Liver (tissue), 9 donors: ENCODE results near the gene GRAP. TPM values are rescaled to one million over a fixed set of nuclear protein-coding genes. Genes with fewer than 3 reads are reported as not detected.

Source experiments
- DNase-seq: peaks from one replicate; pipeline ENCODE4 v3.0.0-alpha.2; 2017; ENCODE audit warnings: low spot score
- H3K27ac ChIP-seq, 2 donors: one replicate each; pipeline ENCODE4 v1.7.0; 2013; ENCODE audit warnings: inconsistent platforms in 2 of 2, low read length in 2 of 2, control low read depth in 1 of 2, low read depth in 1 of 2, mild to moderate bottlenecking in 1 of 2
- H3K27me3 ChIP-seq, 4 donors: one replicate each; pipeline versions ENCODE4 v1.6.1 to v1.7.0; 2013; ENCODE audit warnings: low read length in 3 of 4, inconsistent platforms in 1 of 4, mild to moderate bottlenecking in 1 of 4, moderate library complexity in 1 of 4; ENCODE audit not compliant: control insufficient read depth in 4 of 4, insufficient read depth in 4 of 4
- H3K36me3 ChIP-seq, 4 donors: one replicate each; pipeline versions ENCODE4 v1.6.1 to v1.7.0; 2013; ENCODE audit warnings: low read length in 3 of 4, mild to moderate bottlenecking in 3 of 4, low read depth in 1 of 4, moderate library complexity in 1 of 4; ENCODE audit not compliant: control insufficient read depth in 4 of 4, insufficient read depth in 3 of 4
- H3K4me1 ChIP-seq, 4 donors: one replicate each; pipeline versions ENCODE4 v1.6.1 to v1.7.0; 2013; ENCODE audit warnings: low read length in 3 of 4, mild to moderate bottlenecking in 3 of 4, moderate library complexity in 1 of 4; ENCODE audit not compliant: control insufficient read depth in 4 of 4, insufficient read depth in 4 of 4
- H3K4me3 ChIP-seq, 3 donors: one replicate each; pipeline versions ENCODE4 v1.6.1 to v1.7.0; 2013; ENCODE audit warnings: low read length in 3 of 3, control low read depth in 1 of 3, low read depth in 1 of 3, mild to moderate bottlenecking in 1 of 3
- H3K9ac ChIP-seq, 2 donors: one replicate each; pipeline ENCODE4 v1.7.0; 2013; ENCODE audit warnings: low read length in 2 of 2, mild to moderate bottlenecking in 2 of 2, moderate library complexity in 2 of 2, control low read depth in 1 of 2, low read depth in 1 of 2
- H3K9me3 ChIP-seq, 4 donors: one replicate each; pipeline versions ENCODE4 v1.6.1 to v1.7.0; 2013; ENCODE audit warnings: low read length in 3 of 4; ENCODE audit not compliant: control insufficient read depth in 4 of 4
- EGR1 ChIP-seq, 2 donors: IDR thresholded peaks; 2 replicates each; pipeline ENCODE4 v1.6.1; 2016 to 2018; ENCODE audit warnings: antibody characterized with exemption in 2 of 2, low read depth in 2 of 2
- FOXA1 ChIP-seq: IDR thresholded peaks from 2 replicates; pipeline ENCODE4 v1.6.1; 2016; ENCODE audit warnings: antibody characterized with exemption
- FOXA2 ChIP-seq: IDR thresholded peaks from 2 replicates; pipeline ENCODE4 v1.6.1; 2016; ENCODE audit warnings: antibody characterized with exemption
- GABPA ChIP-seq, 2 donors: IDR thresholded peaks in 1 of 2; conservative IDR thresholded peaks in 1 of 2; 2 replicates each; pipeline ENCODE4 v1.6.1; 2016; ENCODE audit warnings: antibody characterized with exemption in 2 of 2, mild to moderate bottlenecking in 1 of 2, moderate library complexity in 1 of 2
- HNF4A ChIP-seq, 2 donors: conservative IDR thresholded peaks; 2 replicates each; pipeline ENCODE4 v1.6.1; 2016; ENCODE audit warnings: antibody characterized with exemption in 2 of 2, mild to moderate bottlenecking in 2 of 2
- HNF4G ChIP-seq: IDR thresholded peaks from 2 replicates; pipeline ENCODE4 v1.6.1; 2016; ENCODE audit warnings: antibody characterized with exemption
- JUND ChIP-seq, 2 donors: IDR thresholded peaks; 2 replicates each; pipeline ENCODE4 v1.6.1; 2016; ENCODE audit warnings: antibody characterized with exemption in 2 of 2
- RAD21 ChIP-seq, 2 donors: IDR thresholded peaks; 2 replicates each; pipeline ENCODE4 v1.6.1; 2016; ENCODE audit warnings: antibody characterized with exemption in 2 of 2, mild to moderate bottlenecking in 2 of 2
- RXRA ChIP-seq, 2 donors: IDR thresholded peaks; 2 replicates each; pipeline ENCODE4 v1.6.1; 2017 to 2018; ENCODE audit warnings: antibody characterized with exemption in 2 of 2, mild to moderate bottlenecking in 1 of 2
- TAF1 ChIP-seq: conservative IDR thresholded peaks from 2 replicates; pipeline ENCODE4 v1.6.1; 2016; ENCODE audit warnings: antibody characterized with exemption, mild to moderate bottlenecking
- YY1 ChIP-seq: IDR thresholded peaks from 2 replicates; pipeline ENCODE4 v1.6.1; 2016; ENCODE audit warnings: antibody characterized with exemption, mild to moderate bottlenecking
- WGBS: extraction: QIAGEN DNeasy Blood & Tissue Kit; methylation state at CpG from one replicate; pipeline ENCODE4 v1.1.7; 2013; 5-methylcytosine and 5-hydroxymethylcytosine counted together
- polyA plus RNA-seq, 2 donors: library from polyadenylated mRNA; stranded (reverse) in 1 of 2; unstranded in 1 of 2; fragments of 200-250 nt in 1 of 2; fragments of >200 nt in 1 of 2; fragmentation: Nextera tagmentation in 1 of 2; extraction: Ambion mirVana in 1 of 2; gene quantifications; one replicate each; pipeline versions ENCODE4 v1.2.1 to v1.2.3, GENCODE V29; 2013 to 2015
- total RNA-seq, 2 donors: library from RNA; depleted of rRNA; stranded (reverse); fragments of >200 nt; gene quantifications; one replicate each; pipeline ENCODE4 v1.2.3, GENCODE V29; 2014
- TF ChIP-seq, protein P1 (sequence below): IDR thresholded peaks from 2 replicates; pipeline ENCODE4 v1.6.1; 2016; ENCODE audit warnings: antibody characterized with exemption
- TF ChIP-seq, protein P2 (sequence below): IDR thresholded peaks from 2 replicates; pipeline ENCODE4 v1.6.1; 2016; ENCODE audit warnings: antibody characterized with exemption
- TF ChIP-seq, protein P3 (sequence below): fragments of 150-350 bp; IDR thresholded peaks from 2 replicates; pipeline ENCODE4 v1.5.1; 2017; ENCODE audit warnings: improper control_type of control experiment, low read depth, low read length; ENCODE audit not compliant: missing input control
- TF ChIP-seq, protein P4 (sequence below): IDR thresholded peaks from 2 replicates; pipeline ENCODE4 v1.6.1; 2016; ENCODE audit warnings: antibody characterized with exemption
- TF ChIP-seq, protein P5 (sequence below): IDR thresholded peaks from 2 replicates; pipeline ENCODE4 v1.6.1; 2016; ENCODE audit warnings: antibody characterized with exemption, mild to moderate bottlenecking
- donor health status: healthy.
- donor health status: healthy.
- donor health status: healthy.
- donor health status: healthy.
- donor health status: healthy.

Gene GRAP
- total and polyA plus RNA-seq, 4 donors: 1.2 to 6.5 (median 5.2) TPM

DNA sequence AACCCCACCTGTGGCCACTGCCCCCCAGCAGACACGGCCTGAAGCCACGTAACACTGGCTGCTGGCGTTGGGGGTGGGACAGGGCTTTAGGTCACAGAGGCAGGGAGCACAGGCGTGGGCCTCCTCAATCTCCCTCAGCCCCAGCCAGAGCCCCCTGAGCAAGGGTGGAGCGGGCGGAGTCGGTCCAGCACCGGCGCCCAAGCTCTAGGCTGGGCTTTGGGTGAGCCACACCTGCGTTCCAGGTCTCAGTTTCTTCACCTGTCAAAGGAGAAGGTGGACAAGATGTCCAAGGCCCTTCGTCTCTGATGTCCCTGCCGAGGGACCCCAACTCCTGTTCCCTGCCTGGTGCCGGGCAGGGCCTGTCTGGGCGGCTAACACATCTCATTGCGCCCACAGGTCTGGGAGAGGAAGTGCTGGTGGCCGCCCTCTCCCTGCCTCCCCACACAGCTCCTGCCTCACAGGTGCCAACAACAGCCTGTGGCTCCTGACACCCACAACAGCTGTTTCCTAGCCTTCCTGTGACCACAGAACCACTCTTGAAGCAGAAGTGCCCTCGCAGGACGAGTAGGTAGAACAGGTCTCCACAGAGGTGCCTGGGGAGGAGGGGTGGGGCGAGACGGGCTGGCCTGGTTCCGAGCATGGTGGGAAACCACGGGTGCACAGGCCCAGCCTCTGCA is 54.2 kb downstream of the GRAP start:
- 84% methylated on average over 22 of the region's 22 CpGs for WGBS
- DNase-seq: no peak
- no peak for TF ChIP-seq TAF1
- TF ChIP-seq RXRA (IDR thresholded peaks at IDR 0.05): no peak
- no peak for TF ChIP-seq HNF4A (conservative IDR thresholded peaks at IDR 0.05)
- TF ChIP-seq, protein P1, sequence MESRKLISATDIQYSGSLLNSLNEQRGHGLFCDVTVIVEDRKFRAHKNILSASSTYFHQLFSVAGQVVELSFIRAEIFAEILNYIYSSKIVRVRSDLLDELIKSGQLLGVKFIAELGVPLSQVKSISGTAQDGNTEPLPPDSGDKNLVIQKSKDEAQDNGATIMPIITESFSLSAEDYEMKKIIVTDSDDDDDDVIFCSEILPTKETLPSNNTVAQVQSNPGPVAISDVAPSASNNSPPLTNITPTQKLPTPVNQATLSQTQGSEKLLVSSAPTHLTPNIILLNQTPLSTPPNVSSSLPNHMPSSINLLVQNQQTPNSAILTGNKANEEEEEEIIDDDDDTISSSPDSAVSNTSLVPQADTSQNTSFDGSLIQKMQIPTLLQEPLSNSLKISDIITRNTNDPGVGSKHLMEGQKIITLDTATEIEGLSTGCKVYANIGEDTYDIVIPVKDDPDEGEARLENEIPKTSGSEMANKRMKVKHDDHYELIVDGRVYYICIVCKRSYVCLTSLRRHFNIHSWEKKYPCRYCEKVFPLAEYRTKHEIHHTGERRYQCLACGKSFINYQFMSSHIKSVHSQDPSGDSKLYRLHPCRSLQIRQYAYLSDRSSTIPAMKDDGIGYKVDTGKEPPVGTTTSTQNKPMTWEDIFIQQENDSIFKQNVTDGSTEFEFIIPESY: no peak
- TF ChIP-seq EGR1 (IDR thresholded peaks at IDR 0.05; ENCODE audit: low read depth in 2 of 2): no peak
- TF ChIP-seq, protein P2, sequence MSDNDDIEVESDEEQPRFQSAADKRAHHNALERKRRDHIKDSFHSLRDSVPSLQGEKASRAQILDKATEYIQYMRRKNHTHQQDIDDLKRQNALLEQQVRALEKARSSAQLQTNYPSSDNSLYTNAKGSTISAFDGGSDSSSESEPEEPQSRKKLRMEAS: no peak
- TF ChIP-seq, protein P3, sequence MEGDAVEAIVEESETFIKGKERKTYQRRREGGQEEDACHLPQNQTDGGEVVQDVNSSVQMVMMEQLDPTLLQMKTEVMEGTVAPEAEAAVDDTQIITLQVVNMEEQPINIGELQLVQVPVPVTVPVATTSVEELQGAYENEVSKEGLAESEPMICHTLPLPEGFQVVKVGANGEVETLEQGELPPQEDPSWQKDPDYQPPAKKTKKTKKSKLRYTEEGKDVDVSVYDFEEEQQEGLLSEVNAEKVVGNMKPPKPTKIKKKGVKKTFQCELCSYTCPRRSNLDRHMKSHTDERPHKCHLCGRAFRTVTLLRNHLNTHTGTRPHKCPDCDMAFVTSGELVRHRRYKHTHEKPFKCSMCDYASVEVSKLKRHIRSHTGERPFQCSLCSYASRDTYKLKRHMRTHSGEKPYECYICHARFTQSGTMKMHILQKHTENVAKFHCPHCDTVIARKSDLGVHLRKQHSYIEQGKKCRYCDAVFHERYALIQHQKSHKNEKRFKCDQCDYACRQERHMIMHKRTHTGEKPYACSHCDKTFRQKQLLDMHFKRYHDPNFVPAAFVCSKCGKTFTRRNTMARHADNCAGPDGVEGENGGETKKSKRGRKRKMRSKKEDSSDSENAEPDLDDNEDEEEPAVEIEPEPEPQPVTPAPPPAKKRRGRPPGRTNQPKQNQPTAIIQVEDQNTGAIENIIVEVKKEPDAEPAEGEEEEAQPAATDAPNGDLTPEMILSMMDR: no peak
- TF ChIP-seq GABPA (IDR thresholded peaks at IDR 0.05 in 1 of 2, conservative IDR thresholded peaks at IDR 0.05 in 1 of 2): no peak
- TF ChIP-seq, protein P4, sequence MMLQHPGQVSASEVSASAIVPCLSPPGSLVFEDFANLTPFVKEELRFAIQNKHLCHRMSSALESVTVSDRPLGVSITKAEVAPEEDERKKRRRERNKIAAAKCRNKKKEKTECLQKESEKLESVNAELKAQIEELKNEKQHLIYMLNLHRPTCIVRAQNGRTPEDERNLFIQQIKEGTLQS: no peak
- TF ChIP-seq FOXA2: no peak
- TF ChIP-seq, protein P5, sequence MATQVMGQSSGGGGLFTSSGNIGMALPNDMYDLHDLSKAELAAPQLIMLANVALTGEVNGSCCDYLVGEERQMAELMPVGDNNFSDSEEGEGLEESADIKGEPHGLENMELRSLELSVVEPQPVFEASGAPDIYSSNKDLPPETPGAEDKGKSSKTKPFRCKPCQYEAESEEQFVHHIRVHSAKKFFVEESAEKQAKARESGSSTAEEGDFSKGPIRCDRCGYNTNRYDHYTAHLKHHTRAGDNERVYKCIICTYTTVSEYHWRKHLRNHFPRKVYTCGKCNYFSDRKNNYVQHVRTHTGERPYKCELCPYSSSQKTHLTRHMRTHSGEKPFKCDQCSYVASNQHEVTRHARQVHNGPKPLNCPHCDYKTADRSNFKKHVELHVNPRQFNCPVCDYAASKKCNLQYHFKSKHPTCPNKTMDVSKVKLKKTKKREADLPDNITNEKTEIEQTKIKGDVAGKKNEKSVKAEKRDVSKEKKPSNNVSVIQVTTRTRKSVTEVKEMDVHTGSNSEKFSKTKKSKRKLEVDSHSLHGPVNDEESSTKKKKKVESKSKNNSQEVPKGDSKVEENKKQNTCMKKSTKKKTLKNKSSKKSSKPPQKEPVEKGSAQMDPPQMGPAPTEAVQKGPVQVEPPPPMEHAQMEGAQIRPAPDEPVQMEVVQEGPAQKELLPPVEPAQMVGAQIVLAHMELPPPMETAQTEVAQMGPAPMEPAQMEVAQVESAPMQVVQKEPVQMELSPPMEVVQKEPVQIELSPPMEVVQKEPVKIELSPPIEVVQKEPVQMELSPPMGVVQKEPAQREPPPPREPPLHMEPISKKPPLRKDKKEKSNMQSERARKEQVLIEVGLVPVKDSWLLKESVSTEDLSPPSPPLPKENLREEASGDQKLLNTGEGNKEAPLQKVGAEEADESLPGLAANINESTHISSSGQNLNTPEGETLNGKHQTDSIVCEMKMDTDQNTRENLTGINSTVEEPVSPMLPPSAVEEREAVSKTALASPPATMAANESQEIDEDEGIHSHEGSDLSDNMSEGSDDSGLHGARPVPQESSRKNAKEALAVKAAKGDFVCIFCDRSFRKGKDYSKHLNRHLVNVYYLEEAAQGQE: no peak
- TF ChIP-seq FOXA1: no peak
- no peak for TF ChIP-seq JUND (IDR thresholded peaks at IDR 0.05)
- no peak for TF ChIP-seq HNF4G
- TF ChIP-seq RAD21 (IDR thresholded peaks at IDR 0.05): no peak
- TF ChIP-seq YY1: no peak
- Histone ChIP-seq H3K4me3 (no peak overlapping the region), H3K9me3 (no peaks in the 10 kb centered on the region), H3K9ac (no peak overlapping the region), H3K27ac (no peak overlapping the region), H3K36me3 (no peaks in the 10 kb centered on the region), H3K27me3 (no peaks in the 10 kb centered on the region), H3K4me1 (peaks cover 16 to 68% (median 52%) of the 10 kb centered on the region in 4 donors)
